AG08396 (cell line): ENCODE data around the gene SLC2A4RG.

ENCODE experiments used
- DNase-seq: peaks from one replicate; pipeline ENCODE4 v3.0.0; 2012; ENCODE audit warnings: low spot score, mixed read lengths

The SLC2A4RG gene

GRCh38 chr20:63752411-63753101 lies 13.0 kb downstream of the SLC2A4RG start:
- DNase-seq: no peak

GRCh38 chr20:63753381-63753780 lies 13.8 kb downstream of the SLC2A4RG start:
- no peak for DNase-seq

DNA sequence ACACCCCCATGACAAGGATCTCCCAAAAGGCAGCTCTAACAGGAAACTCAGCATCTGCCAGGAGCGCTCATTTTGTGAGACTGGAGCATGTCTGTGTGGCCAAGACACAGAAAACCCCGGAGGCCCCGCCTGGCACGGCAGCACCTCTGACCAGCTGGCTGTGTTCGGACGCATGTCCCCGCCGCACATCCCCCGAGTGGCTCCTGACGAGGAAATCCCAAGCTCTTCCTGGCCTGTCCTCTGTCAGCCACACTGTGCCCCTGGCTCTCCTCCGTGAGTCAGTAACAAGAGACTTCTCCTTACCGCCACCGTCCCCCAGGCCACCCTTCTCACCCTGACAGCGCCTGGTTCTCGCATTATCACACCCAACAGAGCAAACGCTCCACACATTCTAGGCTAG lies 14.4 kb downstream of the SLC2A4RG start:
- DNase-seq: no peak

DNA sequence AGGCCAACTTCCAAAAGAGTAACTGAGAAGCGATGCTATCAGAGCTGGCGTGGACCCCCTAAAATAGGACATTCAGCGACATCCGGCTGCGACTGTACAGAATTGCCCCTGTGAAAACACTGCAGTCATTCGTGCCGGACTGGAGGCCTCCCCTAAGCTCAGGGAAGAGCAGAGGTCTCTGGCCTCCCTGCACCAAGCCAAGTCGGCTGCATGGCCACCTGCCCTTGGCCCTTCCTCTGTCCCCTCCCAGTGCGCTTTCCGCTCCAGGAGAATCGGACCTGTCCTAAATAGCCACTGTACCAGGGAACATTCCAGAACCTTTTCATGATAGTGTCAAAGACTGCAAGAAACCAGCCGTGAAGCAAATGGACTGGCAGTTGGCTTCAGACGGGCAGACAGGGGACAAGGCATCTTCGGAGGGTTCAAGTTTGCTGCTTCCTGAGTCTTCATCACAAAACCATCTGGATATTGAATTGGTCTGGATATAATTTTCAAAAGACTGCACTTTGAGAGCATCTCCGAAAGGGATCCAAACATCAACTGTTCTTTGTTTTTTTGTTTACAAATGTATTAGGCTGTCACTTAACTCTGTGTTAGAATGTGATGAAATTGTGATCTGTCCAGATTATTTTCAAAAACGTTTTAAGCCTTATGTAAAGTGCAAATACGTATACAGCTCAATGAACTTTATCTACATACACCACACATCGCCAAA lies 16.5 kb downstream of the SLC2A4RG start:
- no peak for DNase-seq

- DNase-seq: no peak
Observed at GRCh38 chr20:63756648-63756991, 17.0 kb downstream of the SLC2A4RG start.

DNA sequence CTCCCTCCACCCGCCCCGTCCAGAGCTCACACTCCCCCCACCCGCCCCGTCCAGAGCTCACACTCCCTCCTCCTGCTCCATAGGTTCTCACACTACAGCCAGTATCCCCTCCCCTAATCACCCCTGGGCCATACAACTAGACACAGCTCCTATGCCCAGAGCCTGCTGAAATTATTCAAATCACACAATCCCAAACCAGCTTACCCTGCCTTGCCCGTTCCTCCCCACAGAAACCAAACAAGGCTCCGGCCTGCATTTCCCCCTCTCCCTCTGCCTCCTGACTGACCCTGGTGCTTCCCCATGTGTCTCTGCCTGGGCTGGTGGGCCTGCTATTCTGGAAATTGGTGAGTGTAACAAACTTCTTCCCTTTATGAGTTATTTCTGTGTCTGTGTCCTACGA lies 18.6 kb downstream of the SLC2A4RG start:
- DNase-seq: no peak

DNA sequence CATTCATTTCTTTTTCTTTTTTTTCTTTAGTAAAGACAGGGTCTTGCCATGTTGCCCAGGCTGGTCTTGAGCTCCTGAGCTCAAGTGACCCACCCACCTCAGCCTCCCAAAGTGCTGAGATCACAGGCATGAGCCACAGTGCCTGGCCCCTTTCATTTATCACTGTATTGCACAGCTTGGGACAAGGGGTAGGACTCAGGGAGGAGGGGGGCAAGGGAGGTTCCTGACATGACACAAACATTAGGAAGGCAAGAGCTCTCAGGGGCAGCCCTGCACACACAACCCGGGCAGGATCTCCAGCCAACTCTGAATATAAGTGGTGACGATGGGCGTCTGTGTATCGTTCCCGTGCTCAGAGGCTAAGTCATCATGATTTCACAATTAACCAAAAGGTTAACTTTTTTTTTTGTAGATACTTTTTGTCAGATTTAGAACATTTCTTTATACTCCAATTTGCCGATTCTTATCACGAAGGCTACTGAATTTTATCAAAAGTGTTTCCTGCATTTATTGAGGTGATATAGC lies 19.9 kb downstream of the SLC2A4RG start:
- no peak for DNase-seq

GRCh38 chr20:63765082-63765873 lies 25.7 kb downstream of the SLC2A4RG start:
- DNase-seq: peak; percentile 6

DNA sequence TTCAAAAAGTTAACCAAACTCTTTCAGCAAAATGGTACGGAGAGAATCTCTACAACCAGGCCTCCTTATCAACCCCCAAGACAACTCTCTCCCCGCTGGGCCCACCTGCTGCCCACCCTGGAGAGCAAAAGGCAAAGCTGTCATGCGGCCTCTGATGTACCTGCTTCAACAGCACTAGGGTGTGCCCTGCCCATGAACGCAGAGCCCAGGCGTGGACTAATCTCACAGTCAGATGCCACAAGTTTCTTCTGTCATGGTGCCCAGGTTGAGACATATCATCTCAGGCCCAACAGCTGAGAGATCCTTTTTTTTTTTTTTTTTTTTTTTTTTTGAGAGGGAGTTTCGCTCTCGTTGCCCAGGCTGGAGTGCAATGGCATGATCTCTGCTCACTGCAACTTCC lies 26.3 kb downstream of the SLC2A4RG start:
- no peak for DNase-seq

- DNase-seq: no peak
Observed at GRCh38 chr20:63766695-63767426, 27.3 kb downstream of the SLC2A4RG start.

DNA sequence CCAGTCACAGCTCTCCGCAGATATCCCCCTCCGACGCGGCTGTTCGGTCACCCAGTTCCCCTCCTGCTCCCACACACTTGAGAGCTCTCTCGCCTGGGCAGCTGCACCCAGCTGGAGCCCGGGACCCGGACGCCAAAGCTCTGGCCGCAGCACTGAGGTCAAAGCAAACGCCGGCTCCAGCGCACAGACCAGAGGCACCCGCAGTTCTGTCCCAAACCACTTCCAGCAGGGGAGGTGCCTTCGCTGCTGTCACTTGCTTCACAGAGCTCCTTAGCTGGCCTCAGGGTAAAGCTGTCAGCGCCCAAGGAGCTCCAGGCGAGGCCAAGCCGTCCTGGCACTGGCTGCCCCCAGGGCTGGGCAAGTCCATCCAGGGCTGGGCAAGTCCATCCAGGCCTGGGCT lies 27.9 kb downstream of the SLC2A4RG start:
- DNase-seq: no peak

GRCh38 chr20:63767886-63768285 lies 28.3 kb downstream of the SLC2A4RG start:
- no peak for DNase-seq

DNA sequence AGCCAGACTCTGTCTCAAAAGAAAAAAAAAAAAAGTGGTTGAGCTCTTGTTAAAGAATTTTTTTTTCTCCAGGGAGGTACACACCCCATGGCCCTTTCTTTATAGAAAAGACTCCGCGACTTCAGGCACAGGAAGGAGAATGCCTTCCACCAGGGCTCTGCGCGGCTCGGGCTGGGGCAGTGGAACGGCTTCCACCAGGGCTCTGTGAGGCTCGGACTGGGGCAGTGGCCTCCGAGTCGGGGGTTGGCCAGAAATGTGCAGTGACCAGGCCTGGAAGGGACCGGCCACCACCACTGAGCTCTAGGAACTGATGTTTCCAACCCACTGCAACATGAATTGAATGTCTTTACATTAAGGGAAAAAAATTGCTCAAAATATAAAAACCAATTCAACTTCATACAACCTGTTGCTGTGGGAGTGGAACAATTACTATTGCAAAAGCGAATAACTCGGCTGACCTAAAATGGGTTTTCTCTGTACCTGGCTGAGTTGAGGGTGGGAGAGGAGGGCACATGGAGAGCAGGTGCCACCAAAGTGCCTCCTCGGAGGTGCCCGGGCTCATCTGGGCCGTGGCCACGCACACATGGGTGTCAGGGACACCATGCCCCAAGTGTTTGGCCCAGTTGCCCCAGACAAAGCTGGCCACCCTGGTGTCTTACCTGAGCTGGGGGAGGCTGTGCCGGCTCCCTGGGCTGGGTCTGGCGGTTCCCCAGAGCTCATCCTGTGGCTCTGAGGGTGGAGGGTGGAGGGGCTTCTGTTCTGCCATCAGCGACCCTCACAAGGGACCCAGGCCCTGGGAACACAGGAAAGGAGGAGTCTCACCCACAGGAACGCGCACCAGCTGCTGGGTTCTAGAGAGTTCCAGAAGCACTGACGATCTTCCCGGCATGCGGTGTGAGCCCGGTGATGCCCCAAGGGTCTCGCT lies 29.3 kb downstream of the SLC2A4RG start:
- no peak for DNase-seq

DNA sequence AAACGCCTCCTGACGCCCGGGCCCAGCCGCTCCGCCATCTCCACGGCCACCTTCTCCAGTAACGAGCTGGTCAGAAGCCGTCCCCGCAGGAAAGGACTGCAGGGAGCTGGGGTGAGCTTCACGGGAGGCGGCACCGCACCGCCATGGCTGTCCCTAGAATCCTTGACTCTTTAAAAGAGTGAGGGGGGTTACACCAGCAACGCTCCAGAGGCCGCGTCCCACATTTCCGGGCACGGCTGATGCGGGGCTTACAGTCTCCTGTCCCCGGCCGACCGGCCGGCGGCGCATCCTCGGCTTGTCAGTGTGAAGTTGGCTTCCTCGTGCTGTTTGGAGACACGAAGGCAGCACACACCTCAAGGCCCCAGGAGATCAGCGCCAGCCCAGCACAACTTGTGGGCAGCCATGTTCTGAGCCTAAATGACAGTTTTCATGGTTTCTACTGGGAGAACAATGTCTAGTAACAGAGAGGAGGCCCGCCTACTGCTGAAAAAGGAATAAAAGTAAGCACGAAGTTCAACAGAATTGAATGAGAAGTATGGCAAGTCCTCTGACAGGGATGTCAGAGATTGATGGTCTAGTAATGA lies 30.4 kb downstream of the SLC2A4RG start:
- no peak for DNase-seq

- no peak for DNase-seq
Observed at GRCh38 chr20:63771046-63771707, 31.6 kb downstream of the SLC2A4RG start.

- DNase-seq: no peak
Observed at GRCh38 chr20:63772781-63773518, 33.4 kb downstream of the SLC2A4RG start.

DNA sequence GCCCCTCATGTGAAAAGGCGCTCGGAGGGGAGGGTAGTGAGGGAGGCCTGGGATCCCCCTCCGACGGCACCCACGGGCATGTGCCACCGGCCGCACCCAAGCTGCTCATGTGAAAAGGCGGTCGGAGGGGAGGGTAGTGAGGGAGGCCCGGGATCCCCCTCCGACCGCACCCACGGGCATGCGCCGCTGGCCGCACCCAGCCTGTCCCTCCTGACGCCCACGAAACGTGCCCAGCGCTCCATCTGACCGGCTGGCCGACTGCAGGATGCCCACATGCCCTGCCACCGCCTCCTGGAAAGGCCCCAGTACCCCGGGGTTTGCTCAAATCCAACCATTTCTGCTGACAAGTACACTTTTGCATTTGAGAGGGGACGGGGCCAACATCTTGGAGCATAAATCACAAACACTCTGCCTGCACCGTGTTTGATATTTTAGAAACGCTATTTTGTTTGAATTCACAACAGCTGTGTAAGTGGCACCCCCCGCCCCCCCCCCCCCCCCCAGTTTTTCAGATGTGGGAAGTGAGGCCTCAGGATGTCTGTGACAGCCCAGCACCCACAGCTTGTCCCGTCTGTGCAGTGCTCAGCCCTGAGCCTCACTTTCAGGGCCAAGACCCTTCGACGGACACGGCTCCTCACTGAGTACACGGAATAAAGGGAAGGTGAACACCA lies 34.1 kb downstream of the SLC2A4RG start:
- DNase-seq: no peak

- no peak for DNase-seq
Observed at GRCh38 chr20:63774306-63774705, 34.7 kb downstream of the SLC2A4RG start.
